IPS-15b (cell line): ENCODE data around the gene LLPH.
"Not testable (repeated sequence)": the region's sequence is repeated elsewhere in the genome, so short reads cannot be mapped to it uniquely, and the experiment has no call there.

Experiments used
- H3K27me3 ChIP-seq: one replicate; pipeline ENCODE4 v1.6.1; 2013; ENCODE audit warnings: low read length; ENCODE audit not compliant: control insufficient read depth, insufficient read depth
- H3K36me3 ChIP-seq: one replicate; pipeline ENCODE4 v1.6.1; 2013; ENCODE audit warnings: low read length; ENCODE audit not compliant: control insufficient read depth, insufficient read depth
- H3K4me1 ChIP-seq: one replicate; pipeline ENCODE4 v1.6.1; 2013; ENCODE audit warnings: mild to moderate bottlenecking, low read length; ENCODE audit not compliant: control insufficient read depth, insufficient read depth
- H3K4me3 ChIP-seq: one replicate; pipeline ENCODE4 v1.5.1; 2013; ENCODE audit warnings: low read depth, low read length
- H3K9ac ChIP-seq: one replicate; pipeline ENCODE4 v1.6.1; 2013; ENCODE audit warnings: low read depth, mild to moderate bottlenecking, low read length
- H3K9me3 ChIP-seq: one replicate; pipeline ENCODE4 v1.6.1; 2013; ENCODE audit warnings: mild to moderate bottlenecking, low read length; ENCODE audit not compliant: control insufficient read depth, insufficient read depth

The LLPH gene

DNA sequence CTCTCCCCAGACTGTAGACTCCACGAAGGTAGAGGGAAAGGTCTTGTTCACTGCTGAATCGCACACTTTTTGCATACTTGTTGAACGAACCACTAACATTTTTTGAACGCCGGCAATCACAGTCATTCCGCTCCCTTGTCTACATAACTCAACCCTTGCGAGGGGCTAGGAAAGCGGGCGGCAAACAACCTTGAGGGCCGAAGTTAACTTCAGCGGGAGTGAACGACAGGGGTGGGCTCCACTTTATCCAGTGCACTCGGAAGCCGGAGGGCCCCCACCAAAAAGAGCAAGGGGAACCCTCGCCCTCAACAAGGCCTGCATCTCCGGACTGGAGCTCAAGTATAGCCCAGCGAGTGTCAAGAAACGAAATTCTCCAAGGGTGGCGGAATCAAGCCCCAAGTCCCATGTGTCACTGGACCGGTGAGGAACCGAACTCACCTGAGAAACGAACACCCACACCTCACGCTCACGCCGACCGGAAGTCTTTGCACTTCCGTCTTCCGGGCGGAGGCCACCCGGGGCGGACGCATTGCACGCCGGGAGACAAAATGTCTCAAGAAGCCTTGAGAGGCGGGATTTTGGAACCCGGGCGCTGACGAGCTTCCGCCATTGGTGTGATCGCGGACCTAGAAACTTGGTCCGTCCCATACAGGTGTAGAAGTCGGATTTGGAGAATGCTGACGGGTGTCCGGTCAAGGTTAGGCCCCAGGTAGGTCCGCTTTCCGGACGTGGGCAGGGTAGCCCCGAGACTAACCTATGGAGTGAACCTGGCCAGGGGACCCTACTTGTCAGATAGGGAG is at the start of gene LLPH:
TSS of gene LLPH (minus strand) at position 484 of the 800 bp plus-strand sequence. CDS start 1,644 bp downstream, outside the sequence.
- Histone ChIP-seq H3K4me1 (no peaks in the 10 kb centered on the region), H3K27me3 (no peaks in the 10 kb centered on the region), H3K36me3 (peaks cover 8% of the 10 kb centered on the region), H3K9me3 (no peaks in the 10 kb centered on the region), H3K9ac (peak within 1 kb of the TSS; percentile 84), H3K4me3 (peak within 1 kb of the TSS; percentile 98)

DNA sequence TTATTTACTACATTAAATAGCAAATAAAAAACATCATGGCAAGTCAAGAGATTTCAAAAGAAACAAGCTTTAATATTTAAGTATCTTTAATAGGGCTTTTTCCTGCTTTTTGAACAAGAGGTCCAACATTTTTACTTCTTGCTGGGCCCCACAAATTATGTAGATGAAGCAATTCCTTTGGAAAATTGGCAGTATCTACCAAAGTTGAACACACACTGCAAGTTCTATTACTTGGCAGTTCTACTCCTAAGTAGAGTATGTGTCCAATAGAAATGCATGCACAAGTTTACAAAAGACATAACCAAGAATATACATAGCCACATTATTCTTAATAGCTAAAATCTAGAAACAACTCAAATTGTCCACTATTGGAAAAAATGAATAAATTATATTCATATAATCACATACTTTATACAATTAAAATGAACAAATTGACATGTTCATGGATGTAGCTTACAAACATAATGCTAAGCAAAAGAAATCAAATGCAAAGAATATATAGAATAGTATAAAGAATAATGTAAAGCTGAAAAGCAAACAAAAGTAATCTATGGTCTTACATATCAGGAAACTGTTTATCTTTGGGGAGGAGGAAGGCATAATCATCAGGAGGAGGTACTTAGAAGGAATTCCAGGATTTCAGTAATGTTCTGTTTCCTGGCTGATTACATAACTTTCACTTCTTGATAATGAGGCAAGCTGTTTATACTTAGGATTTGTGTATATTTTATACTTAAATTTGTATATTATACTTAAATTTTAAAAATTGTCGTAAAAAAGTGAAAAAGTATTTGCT is 45.8 kb upstream of the LLPH start:
- Histone ChIP-seq H3K4me1 (no peaks in the 10 kb centered on the region), H3K9me3 (no peaks in the 10 kb centered on the region), H3K27me3 (no peaks in the 10 kb centered on the region), H3K36me3 (no peaks in the 10 kb centered on the region), H3K4me3 (no peak overlapping the region), H3K9ac (no peak overlapping the region)

DNA sequence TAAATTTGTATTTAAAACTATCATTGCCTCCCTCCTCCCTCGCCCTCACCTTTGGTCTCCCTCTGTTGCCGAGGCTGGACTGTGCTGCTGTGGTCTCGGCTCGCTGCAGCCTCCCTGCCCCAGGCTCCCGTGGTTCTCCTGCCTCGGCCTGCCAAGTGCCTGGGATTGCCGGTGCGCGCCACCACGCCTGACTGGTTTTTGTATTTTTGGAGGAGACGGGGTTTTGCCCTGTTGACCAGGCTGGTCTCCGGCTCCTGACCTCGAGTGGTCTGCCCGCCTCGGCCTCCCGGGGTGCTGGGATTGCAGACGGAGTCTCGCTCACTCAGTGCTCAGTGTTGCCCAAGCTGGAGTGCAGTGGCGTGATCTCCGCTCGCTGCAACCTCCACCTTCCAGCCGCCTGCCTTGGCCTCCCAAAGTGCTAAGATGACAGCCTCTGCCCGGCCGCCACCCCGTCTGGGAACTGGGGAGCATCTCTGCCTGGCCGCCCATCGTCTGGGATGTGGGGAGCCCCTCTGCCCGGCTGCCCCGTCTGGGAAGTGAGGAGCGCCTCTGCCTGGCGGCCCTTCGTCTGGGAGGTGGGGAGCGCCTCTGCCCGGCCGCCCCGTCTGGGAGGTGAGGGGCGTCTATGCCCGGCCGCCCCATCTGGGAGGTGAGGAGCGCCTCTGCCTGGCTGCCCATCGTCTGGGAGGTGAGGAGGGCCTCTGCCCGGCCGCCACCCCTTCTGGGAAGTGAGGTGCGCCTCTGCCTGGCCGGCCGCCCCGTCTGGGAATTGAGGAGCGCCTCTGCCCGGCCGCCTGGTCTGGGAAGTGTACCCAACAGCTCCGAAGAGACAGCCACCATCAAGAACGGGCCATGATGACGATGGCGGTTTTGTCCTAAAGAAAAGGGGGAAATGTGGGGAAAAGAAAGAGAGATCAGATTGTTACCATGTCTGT is 44.1 kb upstream of the LLPH start:
- H3K4me1 ChIP-seq, H3K4me3 ChIP-seq, H3K9ac ChIP-seq, H3K9me3 ChIP-seq, H3K36me3 ChIP-seq, H3K27me3 ChIP-seq: not testable (repeated sequence)

DNA sequence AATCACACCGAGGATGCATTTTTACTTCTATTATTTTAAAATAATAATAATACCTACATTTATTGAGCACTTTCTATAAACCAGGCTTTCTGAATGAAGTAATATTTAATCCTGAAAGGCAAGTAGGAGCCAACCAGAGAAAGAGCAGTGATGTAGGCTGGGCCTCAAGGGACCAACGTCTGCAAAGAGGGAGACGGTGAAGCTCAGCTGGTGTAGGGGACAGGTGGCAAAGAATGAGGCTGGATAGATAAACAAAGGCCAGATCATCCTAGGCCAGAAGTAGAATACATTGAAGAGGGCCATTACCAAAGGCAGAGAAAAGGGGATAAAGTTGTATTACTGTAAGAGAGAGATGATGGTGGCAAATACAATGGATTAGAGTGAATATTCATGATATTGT is 40.1 kb upstream of the LLPH start:
- Histone ChIP-seq H3K36me3 (no peaks in the 10 kb centered on the region), H3K4me3 (peak overlapping the region; percentile 18), H3K27me3 (no peaks in the 10 kb centered on the region), H3K9me3 (no peaks in the 10 kb centered on the region), H3K4me1 (peaks cover 2% of the 10 kb centered on the region), H3K9ac (no peak overlapping the region)

DNA sequence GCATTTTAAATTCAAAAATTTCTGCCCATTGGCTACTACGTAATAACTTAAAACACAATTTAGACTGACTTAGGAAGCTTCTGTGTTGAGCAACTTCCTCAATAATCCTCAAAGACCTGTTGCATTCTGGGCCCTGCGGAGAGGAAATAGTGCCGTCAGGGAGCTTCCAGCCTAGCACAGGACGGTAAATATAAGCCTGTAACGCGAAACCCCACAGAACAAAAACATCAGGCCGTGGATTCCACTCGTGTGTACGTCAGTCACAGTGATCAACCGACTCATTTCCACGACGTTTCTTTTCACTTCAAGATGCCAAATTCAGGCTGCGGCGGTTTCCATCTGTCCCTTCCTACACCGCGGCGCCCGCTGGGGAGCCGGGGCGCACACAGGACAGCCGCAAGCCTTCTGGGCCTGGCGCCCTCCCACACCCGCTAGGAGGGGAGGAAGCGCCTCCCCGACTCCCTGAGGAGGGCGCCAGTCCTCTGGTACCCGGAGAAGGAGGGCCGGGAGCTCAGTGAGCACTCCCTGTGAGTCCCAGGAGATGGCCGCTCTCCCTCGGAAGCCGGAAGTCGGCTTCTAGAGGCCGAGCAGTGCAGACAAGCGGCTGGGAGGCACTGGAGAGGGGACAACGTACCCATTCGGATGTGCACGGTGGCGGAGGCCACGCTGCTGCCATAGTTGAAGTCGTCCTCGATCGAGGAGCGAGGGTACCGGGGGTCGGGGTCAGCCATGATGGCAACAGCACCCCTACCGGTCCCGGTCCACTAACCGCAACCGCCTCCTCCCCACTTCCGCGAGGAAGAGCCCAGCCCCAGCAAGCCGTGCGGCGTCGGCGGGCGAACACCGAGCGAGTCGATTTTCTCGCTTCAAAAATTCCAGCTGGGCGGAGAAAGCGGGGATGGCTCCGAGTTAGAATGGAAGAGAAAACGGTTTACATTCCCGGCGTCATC is 38.9 kb upstream of the LLPH start, which contains the start of gene TMBIM4:
TSS of gene TMBIM4 (minus strand) at position 776 of the 950 bp plus-strand sequence. CDS start at position 731, 45 bp downstream.
- Histone ChIP-seq H3K4me1 (peaks cover 2% of the 10 kb centered on the region), H3K9ac (peak within 1 kb of the TSS; percentile 97), H3K9me3 (no peaks in the 10 kb centered on the region), H3K4me3 (peak within 1 kb of the TSS; percentile 80), H3K36me3 (no peaks in the 10 kb centered on the region), H3K27me3 (no peaks in the 10 kb centered on the region)

DNA sequence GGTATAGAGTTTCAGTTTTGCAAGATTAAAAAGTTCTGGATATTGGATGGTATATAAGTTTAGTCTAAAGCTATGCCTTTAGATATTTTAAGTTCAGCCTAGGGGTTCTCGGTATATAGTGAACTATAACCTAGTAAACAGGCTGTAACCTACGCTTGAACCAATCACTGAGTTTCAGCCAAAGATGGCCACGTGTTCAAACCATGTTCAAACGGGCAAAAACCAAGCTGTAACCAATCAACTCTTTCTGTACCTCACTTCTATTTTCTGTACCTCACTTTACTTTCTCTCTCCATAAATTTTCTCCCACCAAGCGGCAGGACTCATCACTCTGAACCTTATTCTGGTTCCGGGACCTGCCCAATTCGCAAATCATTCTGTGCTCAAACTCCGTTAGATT is 37.9 kb upstream of the LLPH start:
- no peaks in the 10 kb centered on the region for H3K36me3 ChIP-seq
- H3K4me3 ChIP-seq: peak overlapping the region; percentile 30
- H3K4me1 ChIP-seq: peaks cover 2% of the 10 kb centered on the region
- H3K27me3 ChIP-seq: no peaks in the 10 kb centered on the region
- no peak overlapping the region for H3K9ac ChIP-seq
- no peaks in the 10 kb centered on the region for H3K9me3 ChIP-seq

DNA sequence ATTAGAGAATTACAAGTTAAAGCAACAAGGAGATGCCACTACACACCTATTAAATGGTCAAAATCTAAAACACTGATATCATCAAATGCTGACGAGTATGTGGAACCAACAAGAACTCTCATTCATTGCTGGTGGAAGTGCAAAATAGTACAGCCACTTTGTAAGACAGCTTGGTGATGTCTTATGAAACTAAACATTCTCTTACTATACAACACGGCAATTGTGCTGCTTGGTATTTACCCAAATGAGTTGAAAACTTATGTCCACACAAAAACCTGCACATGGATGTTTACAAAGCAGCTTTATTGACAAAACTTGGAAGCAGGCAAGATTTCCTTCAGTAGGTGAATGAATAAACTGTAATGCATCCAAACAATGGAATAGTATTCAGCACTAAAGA is 36.0 kb upstream of the LLPH start:
- H3K36me3 ChIP-seq: no peaks in the 10 kb centered on the region
- H3K9me3 ChIP-seq: no peaks in the 10 kb centered on the region
- peaks cover 2% of the 10 kb centered on the region for H3K4me1 ChIP-seq
- H3K9ac ChIP-seq: no peak overlapping the region
- no peak overlapping the region for H3K4me3 ChIP-seq
- H3K27me3 ChIP-seq: no peaks in the 10 kb centered on the region

DNA sequence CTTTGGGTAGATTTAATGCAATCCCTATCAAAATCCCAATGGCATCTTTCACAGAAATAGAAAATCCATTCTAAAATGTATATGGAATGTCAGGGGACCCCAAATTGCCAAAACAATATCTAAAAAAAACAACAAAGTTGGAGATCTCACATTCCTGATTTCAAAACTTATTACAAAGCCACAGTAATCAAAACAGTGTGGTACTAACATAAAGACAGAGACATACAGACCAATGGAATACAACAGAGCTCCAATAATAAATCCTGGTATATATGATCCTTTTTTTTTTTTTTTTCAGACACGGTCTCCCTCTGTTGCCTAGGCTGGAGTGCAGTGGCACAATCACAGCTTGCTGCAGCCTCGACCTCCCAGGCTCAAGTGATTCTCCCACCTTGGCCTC is 34.6 kb upstream of the LLPH start:
- no peak overlapping the region for H3K4me3 ChIP-seq

DNA sequence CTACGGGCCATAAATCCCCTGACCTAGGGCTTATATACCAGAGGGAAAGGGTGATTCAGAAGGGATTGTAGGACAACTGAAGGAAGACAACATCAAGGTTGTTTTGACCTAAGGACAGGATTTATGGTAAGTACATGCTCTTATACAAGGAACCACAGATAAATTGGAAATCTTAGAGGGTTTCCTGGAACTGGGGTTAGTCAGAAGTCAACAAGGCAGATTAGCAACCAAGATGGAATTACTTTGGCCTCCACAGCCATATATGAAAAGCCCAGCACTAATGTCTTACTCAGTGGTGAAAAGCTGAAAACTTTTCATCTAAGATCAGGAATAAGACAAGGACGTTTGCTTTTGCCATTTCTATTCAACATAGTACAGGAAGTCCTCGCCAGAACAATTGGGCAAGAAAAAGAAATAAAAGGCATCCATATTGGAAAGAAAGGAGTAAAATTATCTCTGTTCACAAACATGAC is 33.8 kb upstream of the LLPH start:
- H3K36me3 ChIP-seq: no peaks in the 10 kb centered on the region
- no peaks in the 10 kb centered on the region for H3K27me3 ChIP-seq
- H3K4me3 ChIP-seq: no peak overlapping the region
- no peaks in the 10 kb centered on the region for H3K9me3 ChIP-seq
- peaks cover 2% of the 10 kb centered on the region for H3K4me1 ChIP-seq
- no peak overlapping the region for H3K9ac ChIP-seq

More for the DNA sequence above, 34.6 kb upstream of the LLPH start:
- no peaks in the 10 kb centered on the region for H3K9me3 ChIP-seq
- no peak overlapping the region for H3K9ac ChIP-seq
- no peaks in the 10 kb centered on the region for H3K36me3 ChIP-seq
- H3K4me1 ChIP-seq: peaks cover 2% of the 10 kb centered on the region
- H3K27me3 ChIP-seq: no peaks in the 10 kb centered on the region

DNA sequence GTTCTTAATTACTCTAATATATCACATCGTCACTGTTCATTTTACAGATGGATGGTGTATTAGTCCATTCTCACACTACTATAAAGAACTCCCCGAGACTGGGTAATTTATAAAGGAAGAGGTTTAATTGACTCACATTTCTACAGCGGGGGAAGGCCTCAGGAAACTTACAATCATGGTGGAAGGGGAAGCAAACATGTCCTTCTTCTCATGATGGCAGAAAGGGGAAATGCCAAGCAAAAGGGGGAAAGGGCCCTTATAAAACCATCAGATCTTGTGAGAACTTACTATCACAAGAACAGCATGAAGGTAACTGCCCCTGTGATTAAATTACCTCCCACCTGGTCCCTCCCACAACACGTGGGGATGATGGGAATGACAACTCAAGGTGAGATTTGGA is 32.7 kb upstream of the LLPH start:
- no peaks in the 10 kb centered on the region for H3K27me3 ChIP-seq
- H3K9ac ChIP-seq: no peak overlapping the region
- no peak overlapping the region for H3K4me3 ChIP-seq
- no peaks in the 10 kb centered on the region for H3K9me3 ChIP-seq
- no peaks in the 10 kb centered on the region for H3K4me1 ChIP-seq
- H3K36me3 ChIP-seq: no peaks in the 10 kb centered on the region
